K562 (cell line): ENCODE results near the gene MON2. TPM values are rescaled to one million over a fixed set of nuclear protein-coding genes. Genes with fewer than 3 reads are reported as not detected.

ENCODE experiments used
- ARID2 ChIP-seq: fragments of 450-650 bp; IDR thresholded peaks from 2 replicates; pipeline ENCODE4 v1.6.1; 2017; ENCODE audit warnings: antibody characterized with exemption, mild to moderate bottlenecking
- BCL6 ChIP-seq: fragments of 250-450 bp; sonication (Bioruptor Pico); IDR thresholded peaks from 2 replicates; pipeline ENCODE4 v1.4.0; 2020
- HNRNPL ChIP-seq: fragments of 200-400 bp; formaldehyde crosslinking; IDR thresholded peaks from 2 replicates; pipeline ENCODE4 v1.6.1; 2017; ENCODE audit warnings: low read depth, mild to moderate bottlenecking, low read length
- TEAD2 ChIP-seq: fragments of 450-650 bp; IDR thresholded peaks from 2 replicates; pipeline ENCODE4 v1.6.1; 2016; ENCODE audit warnings: missing genetic modification characterization, control low read depth, missing compliant biosample characterization
- ZC3H4 ChIP-seq: sonication (generic); formaldehyde crosslinking; IDR thresholded peaks from 2 replicates; pipeline ENCODE4 v1.9.0; 2021; ENCODE audit warnings: missing genetic modification reagents, borderline replicate concordance
- ZNF707 ChIP-seq: fragments of 250-450 bp; sonication (Bioruptor Pico); conservative IDR thresholded peaks from 2 replicates; pipeline ENCODE4 v1.8.0; 2022; ENCODE audit warnings: inconsistent platforms, mild to moderate bottlenecking, moderate library complexity
- polyA plus RNA-seq, 8 experiments: library from polyadenylated mRNA; depleted of rRNA in 4 of 8; stranded (reverse) in 5 of 8; unstranded in 3 of 8; fragments of >200 nt; fragmentation: Nextera tagmentation in 2 of 8; fragmentation: Illumina TruSeq in 1 of 8; extraction: Ambion mirVana in 2 of 8; extraction: Trizol in 1 of 8; gene quantifications; 2 replicates each; pipeline versions ENCODE4 v1.2.1 to v1.2.3, GENCODE V29; 2011 to 2014; ENCODE audit warnings: inconsistent platforms in 1 of 8, missing spikeins in 1 of 8
- total RNA-seq, 7 experiments: library from RNA; depleted of rRNA in 6 of 7; stranded (reverse); fragments of >200 nt in 6 of 7; fragmentation: Illumina TruSeq in 2 of 7; extraction: Trizol in 2 of 7; gene quantifications; 2 replicates each; pipeline versions ENCODE4 v1.2.1 to v1.2.3, GENCODE V29; 2011 to 2021; ENCODE audit warnings: low replicate concordance in 1 of 7
- TF ChIP-seq, protein P1 (sequence below): fragments of 450-650 bp; IDR thresholded peaks from 2 replicates; pipeline ENCODE4 v1.6.1; 2016; ENCODE audit warnings: mild to moderate bottlenecking, moderate library complexity
- TF ChIP-seq, protein P2 (sequence below): sonication (generic); formaldehyde crosslinking; IDR thresholded peaks from 2 replicates; pipeline ENCODE4 v1.8.1; 2023; ENCODE audit warnings: mild to moderate bottlenecking, missing genetic modification reagents
- TF ChIP-seq, protein P3 (sequence below): fragments of 450-650 bp; IDR thresholded peaks from 2 replicates; pipeline ENCODE4 v1.6.1; 2016; ENCODE audit warnings: missing biosample characterization, missing genetic modification characterization
- TF ChIP-seq, protein P4 (sequence below), 2 experiments: fragments of 450-650 bp; conservative IDR thresholded peaks; 2 replicates each; pipeline ENCODE4 v1.6.1; 2017; ENCODE audit warnings: mild to moderate bottlenecking in 2 of 2, moderate library complexity in 2 of 2

Gene MON2
- total and polyA plus RNA-seq, 9 of the 15 experiments (the other 6 are each of a cell fraction or from before 2014, with no cell fraction given) = 3.6 to 31.6 (median 16.8) TPM

DNA sequence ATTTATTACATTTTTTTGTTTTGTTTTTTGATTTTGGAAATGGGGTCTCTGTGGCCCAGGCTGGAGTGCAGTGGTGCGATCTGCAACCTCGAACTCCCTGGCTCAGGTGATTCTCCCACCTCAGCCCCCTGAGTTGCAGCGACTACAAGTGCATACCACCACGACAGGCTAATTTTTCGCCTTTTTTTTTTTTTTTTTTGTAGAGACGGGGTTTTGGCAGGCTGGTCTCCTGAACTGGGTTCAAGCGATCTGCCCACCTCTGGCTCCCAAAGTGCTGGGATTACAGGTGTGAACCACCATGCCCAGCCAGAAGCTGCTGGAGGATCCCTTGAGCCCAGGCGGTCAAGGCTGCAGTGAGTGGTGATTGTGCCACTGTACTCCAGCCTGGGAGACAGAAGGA, 2.3 kb downstream of the MON2 start (continued):
- TF ChIP-seq, protein P1, sequence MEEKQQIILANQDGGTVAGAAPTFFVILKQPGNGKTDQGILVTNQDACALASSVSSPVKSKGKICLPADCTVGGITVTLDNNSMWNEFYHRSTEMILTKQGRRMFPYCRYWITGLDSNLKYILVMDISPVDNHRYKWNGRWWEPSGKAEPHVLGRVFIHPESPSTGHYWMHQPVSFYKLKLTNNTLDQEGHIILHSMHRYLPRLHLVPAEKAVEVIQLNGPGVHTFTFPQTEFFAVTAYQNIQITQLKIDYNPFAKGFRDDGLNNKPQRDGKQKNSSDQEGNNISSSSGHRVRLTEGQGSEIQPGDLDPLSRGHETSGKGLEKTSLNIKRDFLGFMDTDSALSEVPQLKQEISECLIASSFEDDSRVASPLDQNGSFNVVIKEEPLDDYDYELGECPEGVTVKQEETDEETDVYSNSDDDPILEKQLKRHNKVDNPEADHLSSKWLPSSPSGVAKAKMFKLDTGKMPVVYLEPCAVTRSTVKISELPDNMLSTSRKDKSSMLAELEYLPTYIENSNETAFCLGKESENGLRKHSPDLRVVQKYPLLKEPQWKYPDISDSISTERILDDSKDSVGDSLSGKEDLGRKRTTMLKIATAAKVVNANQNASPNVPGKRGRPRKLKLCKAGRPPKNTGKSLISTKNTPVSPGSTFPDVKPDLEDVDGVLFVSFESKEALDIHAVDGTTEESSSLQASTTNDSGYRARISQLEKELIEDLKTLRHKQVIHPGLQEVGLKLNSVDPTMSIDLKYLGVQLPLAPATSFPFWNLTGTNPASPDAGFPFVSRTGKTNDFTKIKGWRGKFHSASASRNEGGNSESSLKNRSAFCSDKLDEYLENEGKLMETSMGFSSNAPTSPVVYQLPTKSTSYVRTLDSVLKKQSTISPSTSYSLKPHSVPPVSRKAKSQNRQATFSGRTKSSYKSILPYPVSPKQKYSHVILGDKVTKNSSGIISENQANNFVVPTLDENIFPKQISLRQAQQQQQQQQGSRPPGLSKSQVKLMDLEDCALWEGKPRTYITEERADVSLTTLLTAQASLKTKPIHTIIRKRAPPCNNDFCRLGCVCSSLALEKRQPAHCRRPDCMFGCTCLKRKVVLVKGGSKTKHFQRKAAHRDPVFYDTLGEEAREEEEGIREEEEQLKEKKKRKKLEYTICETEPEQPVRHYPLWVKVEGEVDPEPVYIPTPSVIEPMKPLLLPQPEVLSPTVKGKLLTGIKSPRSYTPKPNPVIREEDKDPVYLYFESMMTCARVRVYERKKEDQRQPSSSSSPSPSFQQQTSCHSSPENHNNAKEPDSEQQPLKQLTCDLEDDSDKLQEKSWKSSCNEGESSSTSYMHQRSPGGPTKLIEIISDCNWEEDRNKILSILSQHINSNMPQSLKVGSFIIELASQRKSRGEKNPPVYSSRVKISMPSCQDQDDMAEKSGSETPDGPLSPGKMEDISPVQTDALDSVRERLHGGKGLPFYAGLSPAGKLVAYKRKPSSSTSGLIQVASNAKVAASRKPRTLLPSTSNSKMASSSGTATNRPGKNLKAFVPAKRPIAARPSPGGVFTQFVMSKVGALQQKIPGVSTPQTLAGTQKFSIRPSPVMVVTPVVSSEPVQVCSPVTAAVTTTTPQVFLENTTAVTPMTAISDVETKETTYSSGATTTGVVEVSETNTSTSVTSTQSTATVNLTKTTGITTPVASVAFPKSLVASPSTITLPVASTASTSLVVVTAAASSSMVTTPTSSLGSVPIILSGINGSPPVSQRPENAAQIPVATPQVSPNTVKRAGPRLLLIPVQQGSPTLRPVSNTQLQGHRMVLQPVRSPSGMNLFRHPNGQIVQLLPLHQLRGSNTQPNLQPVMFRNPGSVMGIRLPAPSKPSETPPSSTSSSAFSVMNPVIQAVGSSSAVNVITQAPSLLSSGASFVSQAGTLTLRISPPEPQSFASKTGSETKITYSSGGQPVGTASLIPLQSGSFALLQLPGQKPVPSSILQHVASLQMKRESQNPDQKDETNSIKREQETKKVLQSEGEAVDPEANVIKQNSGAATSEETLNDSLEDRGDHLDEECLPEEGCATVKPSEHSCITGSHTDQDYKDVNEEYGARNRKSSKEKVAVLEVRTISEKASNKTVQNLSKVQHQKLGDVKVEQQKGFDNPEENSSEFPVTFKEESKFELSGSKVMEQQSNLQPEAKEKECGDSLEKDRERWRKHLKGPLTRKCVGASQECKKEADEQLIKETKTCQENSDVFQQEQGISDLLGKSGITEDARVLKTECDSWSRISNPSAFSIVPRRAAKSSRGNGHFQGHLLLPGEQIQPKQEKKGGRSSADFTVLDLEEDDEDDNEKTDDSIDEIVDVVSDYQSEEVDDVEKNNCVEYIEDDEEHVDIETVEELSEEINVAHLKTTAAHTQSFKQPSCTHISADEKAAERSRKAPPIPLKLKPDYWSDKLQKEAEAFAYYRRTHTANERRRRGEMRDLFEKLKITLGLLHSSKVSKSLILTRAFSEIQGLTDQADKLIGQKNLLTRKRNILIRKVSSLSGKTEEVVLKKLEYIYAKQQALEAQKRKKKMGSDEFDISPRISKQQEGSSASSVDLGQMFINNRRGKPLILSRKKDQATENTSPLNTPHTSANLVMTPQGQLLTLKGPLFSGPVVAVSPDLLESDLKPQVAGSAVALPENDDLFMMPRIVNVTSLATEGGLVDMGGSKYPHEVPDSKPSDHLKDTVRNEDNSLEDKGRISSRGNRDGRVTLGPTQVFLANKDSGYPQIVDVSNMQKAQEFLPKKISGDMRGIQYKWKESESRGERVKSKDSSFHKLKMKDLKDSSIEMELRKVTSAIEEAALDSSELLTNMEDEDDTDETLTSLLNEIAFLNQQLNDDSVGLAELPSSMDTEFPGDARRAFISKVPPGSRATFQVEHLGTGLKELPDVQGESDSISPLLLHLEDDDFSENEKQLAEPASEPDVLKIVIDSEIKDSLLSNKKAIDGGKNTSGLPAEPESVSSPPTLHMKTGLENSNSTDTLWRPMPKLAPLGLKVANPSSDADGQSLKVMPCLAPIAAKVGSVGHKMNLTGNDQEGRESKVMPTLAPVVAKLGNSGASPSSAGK = no peak
- no peak for TF ChIP-seq HNRNPL
- TF ChIP-seq, protein P2, sequence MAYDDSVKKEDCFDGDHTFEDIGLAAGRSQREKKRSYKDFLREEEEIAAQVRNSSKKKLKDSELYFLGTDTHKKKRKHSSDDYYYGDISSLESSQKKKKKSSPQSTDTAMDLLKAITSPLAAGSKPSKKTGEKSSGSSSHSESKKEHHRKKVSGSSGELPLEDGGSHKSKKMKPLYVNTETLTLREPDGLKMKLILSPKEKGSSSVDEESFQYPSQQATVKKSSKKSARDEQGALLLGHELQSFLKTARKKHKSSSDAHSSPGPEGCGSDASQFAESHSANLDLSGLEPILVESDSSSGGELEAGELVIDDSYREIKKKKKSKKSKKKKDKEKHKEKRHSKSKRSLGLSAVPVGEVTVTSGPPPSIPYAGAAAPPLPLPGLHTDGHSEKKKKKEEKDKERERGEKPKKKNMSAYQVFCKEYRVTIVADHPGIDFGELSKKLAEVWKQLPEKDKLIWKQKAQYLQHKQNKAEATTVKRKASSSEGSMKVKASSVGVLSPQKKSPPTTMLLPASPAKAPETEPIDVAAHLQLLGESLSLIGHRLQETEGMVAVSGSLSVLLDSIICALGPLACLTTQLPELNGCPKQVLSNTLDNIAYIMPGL (CRISPR knock-in tag) = no peak
- TF ChIP-seq BCL6 (CRISPR knock-in tag) = no peak
- TF ChIP-seq, protein P3, sequence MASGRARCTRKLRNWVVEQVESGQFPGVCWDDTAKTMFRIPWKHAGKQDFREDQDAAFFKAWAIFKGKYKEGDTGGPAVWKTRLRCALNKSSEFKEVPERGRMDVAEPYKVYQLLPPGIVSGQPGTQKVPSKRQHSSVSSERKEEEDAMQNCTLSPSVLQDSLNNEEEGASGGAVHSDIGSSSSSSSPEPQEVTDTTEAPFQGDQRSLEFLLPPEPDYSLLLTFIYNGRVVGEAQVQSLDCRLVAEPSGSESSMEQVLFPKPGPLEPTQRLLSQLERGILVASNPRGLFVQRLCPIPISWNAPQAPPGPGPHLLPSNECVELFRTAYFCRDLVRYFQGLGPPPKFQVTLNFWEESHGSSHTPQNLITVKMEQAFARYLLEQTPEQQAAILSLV (tag) = no peak
- TF ChIP-seq ARID2 = no peak
- TF ChIP-seq ZNF707 (CRISPR knock-in tag) = no peak
- TF ChIP-seq ZC3H4 = no peak
- no peak for TF ChIP-seq TEAD2 (tag)
- TF ChIP-seq, protein P4, sequence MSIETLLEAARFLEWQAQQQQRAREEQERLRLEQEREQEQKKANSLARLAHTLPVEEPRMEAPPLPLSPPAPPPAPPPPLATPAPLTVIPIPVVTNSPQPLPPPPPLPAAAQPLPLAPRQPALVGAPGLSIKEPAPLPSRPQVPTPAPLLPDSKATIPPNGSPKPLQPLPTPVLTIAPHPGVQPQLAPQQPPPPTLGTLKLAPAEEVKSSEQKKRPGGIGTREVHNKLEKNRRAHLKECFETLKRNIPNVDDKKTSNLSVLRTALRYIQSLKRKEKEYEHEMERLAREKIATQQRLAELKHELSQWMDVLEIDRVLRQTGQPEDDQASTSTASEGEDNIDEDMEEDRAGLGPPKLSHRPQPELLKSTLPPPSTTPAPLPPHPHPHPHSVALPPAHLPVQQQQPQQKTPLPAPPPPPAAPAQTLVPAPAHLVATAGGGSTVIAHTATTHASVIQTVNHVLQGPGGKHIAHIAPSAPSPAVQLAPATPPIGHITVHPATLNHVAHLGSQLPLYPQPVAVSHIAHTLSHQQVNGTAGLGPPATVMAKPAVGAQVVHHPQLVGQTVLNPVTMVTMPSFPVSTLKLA (conservative IDR thresholded peaks at IDR 0.05) = no peak
